Skin of body (tissue), 2 donors: ENCODE measurements around the gene PCP2. TPM values are rescaled to one million over a fixed set of nuclear protein-coding genes. Genes with fewer than 3 reads are reported as not detected.

Experiments
- DNase-seq: peaks from one replicate; lab custom pipeline; 2025; lab: John Stamatoyannopoulos, UW
- total RNA-seq: library from RNA; depleted of rRNA; stranded (reverse); fragments of >200 nt; gene quantifications from one replicate; pipeline ENCODE4 v1.2.3, GENCODE V29; 2014

Gene PCP2
- total RNA-seq, 1 donor from 2014 or later = not detected

DNA sequence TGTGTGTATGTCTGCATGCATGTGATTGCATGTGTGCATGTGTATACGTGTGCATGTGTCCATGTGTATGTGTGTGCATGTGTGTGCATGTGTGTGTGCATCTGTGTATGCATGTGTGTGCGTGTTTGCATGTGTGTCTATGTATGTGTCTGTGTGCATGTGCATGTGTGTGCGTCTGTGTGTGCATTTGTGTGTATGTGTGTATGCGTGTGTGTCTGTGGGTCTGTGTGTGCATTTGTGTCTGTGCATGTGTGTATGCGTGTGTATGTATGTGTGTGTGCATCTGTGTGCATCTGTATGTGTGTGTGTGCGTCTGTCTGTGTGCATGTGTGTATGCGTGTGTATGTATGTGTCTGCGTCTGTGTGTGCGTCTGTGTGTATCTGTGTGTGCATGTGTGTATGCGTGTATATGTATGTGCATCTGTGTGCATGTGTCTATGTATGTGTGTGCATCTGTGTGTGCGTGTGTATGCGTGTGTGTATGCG, 6.4 kb upstream of the PCP2 start:
- DNase-seq = no peak

DNA sequence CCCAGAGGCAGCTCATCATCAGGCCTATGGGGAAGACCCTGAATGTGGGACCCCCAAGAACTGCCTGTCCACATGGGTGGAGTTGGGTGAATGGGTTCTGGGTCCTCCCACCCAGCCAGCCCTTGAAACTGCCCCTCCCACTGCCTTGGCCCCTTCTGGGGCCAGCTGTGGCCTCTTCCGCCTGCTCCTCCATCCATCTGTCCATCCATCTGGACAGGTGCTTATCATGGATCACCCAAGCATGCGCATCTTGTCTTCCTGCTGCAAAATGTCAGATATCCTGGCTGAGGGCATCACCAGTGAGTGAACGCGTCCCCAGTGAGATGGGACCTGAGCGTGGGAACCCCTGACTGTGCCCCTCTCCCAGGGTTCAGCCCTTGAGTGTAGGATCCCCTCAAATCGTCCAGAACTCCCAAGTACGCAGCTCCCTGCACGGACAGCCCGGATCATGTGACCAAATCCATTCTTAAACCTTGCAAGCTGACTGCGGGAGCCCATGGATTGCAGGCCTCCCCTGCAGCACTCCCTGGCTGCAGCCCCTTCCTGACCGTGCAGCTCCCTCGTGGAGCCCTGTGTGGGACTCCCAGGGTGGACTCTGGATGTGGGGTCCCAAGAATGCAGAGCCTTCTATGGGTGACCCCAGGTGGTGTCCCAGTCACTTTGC, 5.4 kb upstream of the PCP2 start:
- no peak for DNase-seq

DNA sequence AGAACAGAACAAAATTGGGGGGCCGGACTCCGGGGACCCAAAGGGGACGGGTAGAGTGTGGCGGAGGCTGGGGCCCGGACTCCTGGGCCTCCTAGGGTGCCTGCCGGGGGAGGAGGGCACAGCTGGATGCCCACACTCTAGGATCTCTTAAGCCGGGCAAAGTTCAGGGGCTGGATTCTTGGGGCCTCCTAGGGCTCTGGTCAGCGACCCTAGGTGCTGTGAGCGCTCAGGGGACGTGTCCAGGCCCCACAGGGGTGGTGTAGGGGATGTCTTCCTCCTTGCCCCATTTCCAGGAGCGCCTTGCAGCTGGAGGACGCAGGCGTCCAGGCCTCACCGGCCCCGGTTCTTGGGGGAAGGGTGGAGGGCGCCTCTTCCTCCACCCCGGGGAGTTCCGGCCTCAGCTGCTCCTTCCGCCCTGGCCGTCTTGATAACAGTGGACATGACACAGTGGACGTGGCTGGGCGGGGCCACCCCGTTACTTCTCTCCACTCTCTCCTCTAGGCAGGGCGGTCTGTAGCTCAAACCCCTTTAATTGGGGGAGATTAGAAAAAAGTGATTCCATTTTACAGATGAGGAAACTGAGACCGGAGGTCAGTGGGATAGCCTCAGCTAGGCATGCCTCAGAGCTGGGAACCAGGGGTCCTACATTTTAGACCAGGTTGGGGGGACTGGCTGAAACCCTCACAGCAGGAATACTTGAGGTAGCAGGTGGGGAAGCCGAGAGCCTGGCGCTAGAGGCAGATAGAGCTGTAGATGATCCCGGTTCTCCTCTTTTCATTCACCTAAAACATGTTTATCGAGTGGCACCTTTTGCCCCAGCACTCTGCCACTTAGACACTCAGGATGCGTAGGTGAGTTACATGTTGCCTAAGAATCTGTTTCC, 4.1 kb upstream of the PCP2 start:
- DNase-seq = no peak

DNA sequence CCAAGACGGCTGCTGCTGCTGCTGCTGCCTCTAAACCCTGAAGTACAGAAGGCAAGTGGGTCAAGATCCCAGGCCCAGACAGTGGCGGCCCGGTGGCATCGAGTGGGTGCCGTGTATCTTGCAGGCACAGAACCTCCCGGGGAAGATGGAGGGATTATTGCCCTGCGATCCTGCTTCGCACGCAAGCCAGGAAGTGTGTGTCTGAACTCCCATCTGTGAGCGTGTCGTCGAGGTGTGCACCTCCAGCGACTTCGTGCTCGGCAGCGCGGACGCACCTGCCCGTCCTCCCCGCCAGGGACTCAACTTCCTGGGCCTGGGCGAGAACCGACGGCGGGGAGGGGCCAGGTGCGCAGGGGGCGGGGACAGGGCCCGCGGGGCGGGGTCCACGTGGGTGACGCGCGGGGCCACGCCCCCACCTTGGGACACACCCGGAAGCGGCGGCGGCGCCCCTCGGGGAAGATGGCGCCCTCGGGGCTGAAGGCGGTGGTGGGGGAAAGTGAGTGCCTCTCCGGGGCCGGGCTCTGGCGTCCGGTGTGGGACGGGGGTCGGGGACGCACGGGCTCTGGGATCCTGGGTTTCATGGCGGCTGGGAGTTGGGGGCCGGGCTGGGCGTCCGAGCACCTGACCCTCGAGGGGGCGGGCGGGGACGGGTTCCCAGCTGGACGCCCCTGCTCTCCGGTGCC, 3.3 kb upstream of the PCP2 start, which contains the start of gene STXBP2:
TSS of gene STXBP2 (plus strand) at position 420 of the 683 bp plus-strand sequence. CDS start at position 460, 40 bp downstream.
- no peak for DNase-seq

DNA sequence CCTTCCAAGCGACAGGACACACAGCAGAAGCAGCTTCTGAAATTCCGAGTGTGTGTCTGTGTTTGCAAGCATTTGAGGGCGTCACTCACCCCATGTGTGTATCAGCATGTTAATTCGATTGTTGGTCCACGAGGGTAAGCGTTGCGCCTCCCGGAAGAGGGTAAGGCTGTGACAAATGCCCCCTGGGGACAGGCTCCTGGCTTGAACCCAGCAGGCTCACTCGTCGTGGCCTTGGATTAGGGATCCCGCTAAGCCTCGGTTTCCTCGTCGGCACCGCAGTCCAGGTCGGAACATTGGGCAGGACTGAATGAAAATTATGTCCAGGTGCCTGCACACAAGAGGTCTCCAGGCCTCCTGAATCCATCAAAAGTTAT, 2.8 kb upstream of the PCP2 start:
- DNase-seq = no peak

DNA sequence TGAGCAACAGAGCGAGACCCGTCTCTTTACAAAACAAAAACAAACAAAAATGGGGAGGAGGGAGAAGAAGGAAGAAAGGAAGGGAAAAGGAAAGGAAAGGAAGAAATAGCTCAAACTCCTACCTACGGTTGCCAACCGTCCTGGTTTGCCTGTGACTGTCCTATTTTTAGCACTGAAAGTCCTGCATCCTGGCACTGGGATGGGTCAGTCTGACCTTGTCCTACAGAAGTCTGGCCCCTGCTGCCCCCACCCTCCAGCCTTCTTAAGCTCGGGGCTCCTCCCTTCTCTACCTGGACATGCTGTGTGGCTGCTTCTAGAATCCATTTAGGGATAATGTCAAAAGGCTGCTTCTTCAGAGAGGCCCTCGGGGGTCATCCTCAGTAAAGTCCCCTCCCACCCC, 2.2 kb upstream of the PCP2 start:
- DNase-seq = no peak

DNA sequence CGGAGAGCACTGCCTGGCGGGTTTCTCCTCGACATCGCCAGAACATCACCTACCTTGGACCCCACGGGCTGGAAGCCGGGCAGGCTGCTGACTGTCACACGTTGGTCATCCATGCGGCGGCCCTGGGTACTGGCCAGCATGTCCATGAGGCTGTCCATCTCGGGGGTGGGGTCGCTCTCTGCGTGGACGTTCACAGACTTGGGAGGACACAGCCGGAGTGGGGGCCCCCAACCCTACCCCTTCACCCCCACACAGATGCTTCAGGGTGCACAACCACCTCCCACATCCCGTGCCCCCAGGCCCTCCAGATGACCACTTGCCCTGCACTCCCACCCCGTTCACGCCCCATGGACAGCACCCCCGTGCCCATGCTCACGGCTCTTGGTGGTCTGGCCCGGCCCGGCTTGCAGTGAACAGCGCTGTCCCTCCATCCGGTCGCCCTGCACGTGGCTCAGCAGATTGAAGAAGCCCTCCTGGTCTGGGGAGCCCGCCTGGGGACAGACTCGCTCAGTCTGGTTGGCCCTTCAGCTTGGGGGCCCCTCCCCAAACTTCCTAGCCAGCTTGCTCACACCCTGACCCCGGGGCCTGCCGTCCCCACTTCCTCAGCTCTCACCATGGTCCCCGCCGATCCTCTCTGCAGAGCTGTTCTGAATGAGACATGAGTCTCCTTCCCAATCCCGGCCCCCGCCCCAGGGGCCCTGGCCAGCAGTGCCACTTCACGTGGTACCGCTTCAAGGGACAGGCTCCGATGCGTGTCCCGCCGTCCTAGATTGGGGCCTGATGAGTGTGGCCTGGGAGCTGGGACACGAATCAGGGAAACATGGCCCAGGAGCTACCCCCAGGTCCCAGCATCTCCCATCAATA, 947 bp downstream of the PCP2 start:
- no peak for DNase-seq

DNA sequence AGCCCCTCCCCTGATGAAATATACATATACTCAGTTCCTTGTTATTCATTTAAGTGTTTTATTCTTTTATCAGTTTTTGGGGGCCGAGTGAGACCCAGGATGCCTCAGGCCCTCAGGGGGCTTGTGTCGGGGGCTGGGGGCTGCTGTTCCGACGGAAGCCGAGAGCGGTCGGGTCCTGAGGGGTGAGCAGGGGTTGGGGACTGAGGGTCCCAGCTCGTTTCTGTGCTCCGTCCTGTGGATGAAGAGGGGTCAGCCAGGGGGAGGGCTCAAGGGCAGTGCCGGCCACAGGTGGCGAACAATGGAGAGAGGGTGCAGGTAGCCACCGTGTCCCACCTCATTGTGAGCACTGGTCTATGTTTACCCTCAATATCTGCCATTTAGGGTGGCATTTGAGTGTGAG, 1.9 kb downstream of the PCP2 start:
- no peak for DNase-seq

DNA sequence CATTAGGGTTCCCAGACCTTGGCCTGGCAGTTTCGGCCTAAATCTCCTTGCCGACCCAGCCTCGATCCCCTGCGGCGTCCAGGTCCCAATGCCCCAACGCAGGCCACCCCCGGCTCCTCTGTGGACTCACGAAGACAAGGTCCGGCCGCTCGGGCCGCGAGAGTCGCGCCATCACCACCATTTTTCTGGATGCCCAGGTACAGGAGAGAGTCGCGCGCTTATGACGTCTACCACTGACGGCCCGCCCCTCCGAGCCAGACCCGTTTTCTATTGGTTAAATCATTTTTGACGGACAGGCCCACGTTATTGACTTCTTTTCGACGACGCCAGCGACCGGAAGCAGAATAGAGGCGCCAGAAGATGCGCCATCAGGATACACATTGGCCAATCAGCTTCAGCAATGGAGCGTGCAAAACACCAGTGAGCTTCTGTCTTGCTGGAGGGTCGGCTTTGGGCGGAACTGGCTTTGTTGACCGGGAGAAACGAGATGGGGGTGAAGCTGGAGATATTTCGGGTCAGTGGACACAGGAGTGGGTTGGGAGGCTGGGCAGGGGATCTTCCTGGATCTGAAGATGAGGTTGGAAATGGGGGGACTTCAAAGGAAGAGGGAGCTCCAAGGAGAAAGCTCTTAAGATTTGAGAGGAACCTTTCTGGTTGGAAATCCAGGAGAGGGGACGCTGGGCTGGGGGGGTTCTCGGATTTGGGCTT, 4.0 kb downstream of the PCP2 start, which contains the start of the genes PET100 and XAB2:
TSS of gene PET100 (plus strand) at position 447 of the 708 bp plus-strand sequence. CDS start at position 488, 41 bp downstream.
TSS of gene XAB2 (minus strand) at position 199 of the 708 bp plus-strand sequence. CDS start at position 181, 18 bp downstream.
- DNase-seq = peak; percentile 100

DNA sequence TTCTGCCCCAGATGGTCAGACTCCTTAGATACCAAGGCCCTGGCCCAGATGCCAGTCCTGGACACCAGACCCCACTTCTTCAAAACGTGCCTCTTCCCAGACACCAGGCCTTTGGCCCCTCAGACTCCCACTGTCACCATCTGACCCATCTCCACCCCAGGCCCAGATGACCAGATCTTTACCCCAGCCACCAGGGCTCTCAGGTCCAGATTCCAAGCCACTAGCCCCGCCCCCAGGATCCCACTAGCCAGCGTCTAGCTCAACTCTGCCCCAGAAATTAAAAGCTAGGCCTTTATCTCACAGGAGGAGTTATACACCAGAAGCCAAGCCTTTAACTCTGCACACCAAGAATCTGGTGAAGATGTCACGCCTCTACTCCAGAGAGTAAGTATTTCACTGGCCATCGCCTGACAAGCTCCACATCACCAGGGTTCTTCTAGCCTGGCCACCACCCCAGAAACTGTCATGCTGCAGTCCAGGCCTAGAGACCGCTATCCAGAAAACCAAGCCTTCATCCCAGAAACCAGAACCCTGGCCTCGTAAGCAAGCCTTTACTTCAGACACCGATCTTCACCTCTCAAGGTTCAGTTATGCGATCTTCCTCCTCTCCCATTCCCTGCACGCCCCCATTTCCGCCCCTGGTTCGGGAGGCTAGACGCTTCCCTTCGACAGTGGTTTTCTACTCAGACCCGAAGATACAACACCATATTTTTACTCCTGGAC, 4.8 kb downstream of the PCP2 start:
- no peak for DNase-seq

DNA sequence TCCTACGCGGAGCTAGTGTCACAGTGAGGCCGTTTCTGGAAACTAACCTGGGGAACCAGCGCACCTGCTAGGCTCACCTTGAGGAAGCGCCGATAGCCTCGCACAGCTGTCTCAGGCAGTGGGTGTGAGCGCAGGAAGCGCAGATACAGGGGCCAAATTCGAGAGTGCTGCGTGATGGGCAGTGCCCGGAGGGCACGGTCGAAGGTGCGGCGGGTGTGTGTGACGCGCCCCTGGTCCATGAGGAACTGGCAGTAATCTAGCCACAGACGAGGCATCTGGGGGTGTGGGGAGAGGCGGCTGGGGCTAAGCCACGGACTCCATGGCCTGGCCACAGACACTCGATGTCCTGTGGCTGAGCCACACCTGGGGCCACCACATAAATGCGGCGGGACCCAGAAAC, 6.4 kb downstream of the PCP2 start:
- DNase-seq = no peak

DNA sequence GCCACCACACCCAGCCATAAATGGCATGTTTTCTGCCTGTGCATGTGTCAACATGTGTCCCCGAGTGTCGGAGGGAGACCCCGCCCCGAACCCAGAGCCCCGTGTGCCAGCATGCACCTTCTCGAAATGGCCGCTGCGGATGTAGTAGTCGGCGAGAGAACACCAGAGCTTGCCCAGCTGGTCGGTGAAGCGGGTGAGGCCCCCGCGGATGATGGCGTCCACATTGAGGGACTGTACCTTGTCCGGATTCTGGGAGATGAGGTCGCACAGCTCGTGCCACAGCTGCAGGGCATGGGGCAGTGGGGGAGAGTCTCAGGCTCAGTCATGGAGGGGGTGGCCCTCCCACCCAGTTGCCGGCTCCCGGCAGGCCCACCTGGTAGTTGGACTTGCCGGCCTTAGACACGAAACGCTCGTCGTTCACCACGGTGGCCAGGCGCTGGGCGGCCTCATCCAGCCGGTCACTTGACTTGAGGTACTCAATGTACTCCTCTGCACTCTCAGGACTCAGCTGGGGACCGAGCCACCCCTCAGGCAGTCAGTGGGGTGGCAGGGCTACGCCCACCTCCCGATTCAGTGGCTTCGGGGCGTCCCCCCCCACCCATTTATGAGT, 7.7 kb downstream of the PCP2 start:
- DNase-seq = no peak

DNA sequence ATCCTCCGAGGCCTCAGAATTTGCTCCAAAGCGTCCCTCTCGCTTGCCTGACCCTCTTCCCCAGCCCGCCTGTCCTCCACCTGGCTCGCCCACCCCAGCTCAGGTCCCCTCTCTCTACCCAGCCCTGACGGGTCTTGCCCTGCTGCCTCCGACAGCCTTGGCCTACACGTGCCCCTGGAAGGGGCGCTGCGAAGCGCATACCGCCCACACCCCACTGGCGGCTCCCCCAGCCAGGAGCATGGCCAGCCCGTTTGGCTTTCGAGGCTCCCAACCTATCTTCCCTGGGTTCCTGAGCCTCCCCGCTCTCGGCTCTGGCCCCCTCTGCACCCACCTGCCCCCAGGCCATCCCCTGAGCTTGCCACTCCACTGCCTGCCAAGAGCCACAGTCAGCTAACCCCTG, 8.7 kb downstream of the PCP2 start:
- no peak for DNase-seq

DNA sequence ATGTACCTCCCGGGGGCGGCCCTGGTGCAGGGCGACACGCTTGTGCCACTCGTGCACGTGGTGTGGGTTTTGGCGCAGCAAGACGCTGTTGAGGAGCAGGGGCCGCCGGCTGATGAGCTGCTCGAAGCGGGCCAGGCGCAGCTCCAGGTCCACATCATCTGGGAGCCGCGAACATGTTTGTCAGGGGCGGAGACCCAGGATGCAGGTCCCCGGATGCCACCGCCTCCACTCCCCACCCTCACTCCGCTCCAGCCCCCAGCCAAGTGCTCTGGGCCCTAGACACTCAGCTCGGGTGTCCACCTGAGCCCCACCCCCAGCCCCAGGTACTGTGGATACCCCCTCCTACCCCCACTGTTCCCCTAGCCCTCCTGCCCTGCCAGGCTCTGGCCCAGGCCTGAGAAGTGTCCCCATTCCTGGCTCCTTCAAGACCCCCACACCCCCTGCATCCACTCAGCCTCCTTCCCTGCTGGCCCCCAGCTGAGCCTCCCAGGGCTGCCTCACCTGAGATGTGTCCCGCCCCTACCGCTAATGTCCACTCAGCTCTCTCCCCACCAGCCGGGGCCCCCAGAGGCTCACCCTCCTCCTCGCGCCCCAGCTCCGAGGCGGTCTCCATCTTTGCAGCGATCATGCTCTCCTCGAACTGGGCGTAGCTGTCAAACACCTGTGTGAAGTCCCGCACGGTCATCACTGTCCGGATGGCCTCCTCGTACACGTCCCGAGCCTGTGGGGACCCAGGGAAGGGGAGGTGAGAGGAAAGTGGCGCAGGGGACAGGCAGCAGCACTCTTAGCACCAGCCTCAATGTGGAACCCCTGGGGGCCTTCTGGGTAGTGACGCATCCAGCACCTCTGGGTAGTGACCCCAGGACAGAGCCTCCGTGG, 9.6 kb downstream of the PCP2 start:
- no peak for DNase-seq

DNA sequence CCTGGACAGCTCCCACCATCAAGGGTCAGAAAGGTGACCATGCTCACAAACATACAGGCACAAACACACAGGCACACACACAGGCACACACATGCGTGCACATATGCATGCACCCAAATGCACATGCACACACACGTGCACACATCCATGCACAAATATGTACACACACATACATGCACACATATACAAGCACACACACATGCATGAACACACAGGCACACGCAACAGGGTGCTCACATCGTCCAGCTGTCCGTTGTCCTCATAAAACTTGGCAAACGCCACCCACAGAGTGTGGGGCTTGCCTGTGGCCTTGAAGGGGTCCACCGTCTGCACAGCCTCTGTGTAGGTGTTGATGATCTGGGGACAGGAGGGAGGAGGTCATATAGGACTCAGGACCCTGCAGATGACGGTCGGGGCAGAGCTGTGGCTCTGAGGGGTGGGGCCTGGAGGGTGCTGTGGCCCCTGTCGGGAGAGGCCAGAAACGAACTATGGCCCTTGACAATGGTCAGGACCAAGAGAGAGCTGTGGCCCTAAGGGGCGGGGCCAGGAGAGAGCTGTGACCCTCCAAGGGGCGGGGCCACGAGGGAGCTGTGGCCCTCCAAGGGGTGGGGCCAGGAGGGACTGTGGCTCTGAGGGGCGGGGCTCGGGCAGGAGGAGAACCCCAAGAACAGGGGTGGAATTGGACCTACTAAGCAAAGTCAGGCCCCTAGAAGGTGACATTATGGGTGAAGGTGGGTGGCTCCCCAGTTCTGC, 10.4 kb downstream of the PCP2 start:
- DNase-seq = no peak

DNA sequence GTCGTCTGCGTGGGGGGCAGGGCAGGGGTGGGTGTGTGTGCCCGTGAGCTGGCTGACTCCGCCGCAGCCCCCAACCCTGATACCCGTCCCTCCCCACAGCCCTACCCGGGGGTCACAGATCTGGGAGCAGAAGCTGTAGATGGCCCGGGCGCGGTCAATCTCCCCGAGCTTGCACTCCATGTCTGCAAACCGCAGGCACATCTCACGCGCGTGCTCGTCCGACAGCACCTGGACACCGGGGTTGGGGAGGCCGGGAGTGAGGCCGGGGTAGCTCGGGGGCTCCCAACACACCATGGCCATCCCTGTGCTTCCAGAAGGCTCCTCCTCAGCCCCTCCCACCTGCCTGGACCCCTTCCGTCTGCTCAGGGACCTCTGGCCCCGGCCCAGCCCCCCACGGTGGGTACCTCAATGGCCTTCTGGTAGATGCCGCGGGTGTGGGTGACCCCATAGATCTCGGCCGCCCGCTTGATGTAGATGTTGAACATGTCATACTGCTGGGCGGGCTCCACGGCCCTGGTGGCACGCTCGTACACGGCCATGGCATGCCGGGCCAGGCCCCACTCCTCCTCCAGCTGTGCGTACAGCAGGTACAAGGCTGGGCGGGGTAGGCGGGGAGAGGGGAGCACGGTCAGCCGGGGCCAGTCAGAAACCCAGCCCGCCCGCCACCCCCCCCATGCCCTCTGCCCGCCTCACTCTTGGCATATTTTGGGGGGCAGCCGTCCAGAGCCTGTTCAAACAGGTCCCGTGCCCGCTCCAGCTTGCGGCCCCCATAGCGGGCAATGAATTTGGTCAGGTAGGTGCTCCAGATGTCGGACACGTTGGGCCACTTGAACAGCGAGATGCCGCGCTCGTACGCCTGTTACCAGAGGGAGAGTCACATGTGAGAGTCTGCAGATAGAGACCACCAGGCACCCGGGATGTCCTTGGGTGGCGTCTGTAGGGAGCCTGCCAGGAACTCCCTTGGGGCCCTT, 12.8 kb downstream of the PCP2 start:
- DNase-seq = no peak
